Hepatocyte (in vitro differentiated cells): ENCODE data around the gene ABCA10. TPM values are rescaled to one million over a fixed set of nuclear protein-coding genes. Genes with fewer than 3 reads are reported as not detected.

Experiments
- DNase-seq: peaks from one replicate; pipeline ENCODE4 v3.0.0-alpha.2; 2016; ENCODE audit warnings: low spot score
- H2AFZ ChIP-seq: fragments of 200-600 bp; sonication (generic); 2 replicates; pipeline ENCODE4 v1.6.0; 2016; ENCODE audit warnings: antibody characterized with exemption, mild to moderate bottlenecking
- H3K27ac ChIP-seq: fragments of 200-600 bp; sonication (generic); 2 replicates; pipeline ENCODE4 v1.5.1; 2016; ENCODE audit warnings: mild to moderate bottlenecking
- H3K27me3 ChIP-seq: fragments of 200-600 bp; sonication (generic); 2 replicates; pipeline ENCODE4 v1.6.1; 2016
- H3K36me3 ChIP-seq: fragments of 200-600 bp; sonication (generic); replicated peaks from 2 replicates; pipeline ENCODE4 v1.5.1; 2016; ENCODE audit warnings: low read depth; ENCODE audit not compliant: insufficient read depth
- H3K4me1 ChIP-seq: fragments of 200-600 bp; sonication (generic); 2 replicates; pipeline ENCODE4 v1.5.1; 2016; ENCODE audit warnings: mild to moderate bottlenecking, moderate library complexity; ENCODE audit not compliant: insufficient read depth
- H3K4me2 ChIP-seq: fragments of 200-600 bp; sonication (generic); 2 replicates; pipeline ENCODE4 v1.6.0; 2016
- H3K4me3 ChIP-seq: fragments of 200-600 bp; sonication (generic); 2 replicates; pipeline ENCODE4 v1.5.1; 2016; ENCODE audit warnings: mild to moderate bottlenecking
- H3K79me2 ChIP-seq: fragments of 200-600 bp; sonication (generic); 2 replicates; pipeline ENCODE4 v1.6.0; 2017; ENCODE audit warnings: mild to moderate bottlenecking
- H3K9me2 ChIP-seq: fragments of 200-600 bp; sonication (generic); replicated peaks from 2 replicates; pipeline ENCODE4 v1.6.0; 2017; ENCODE audit warnings: mild to moderate bottlenecking; ENCODE audit not compliant: insufficient read depth
- H3K9me3 ChIP-seq: fragments of 200-600 bp; sonication (generic); 2 replicates; pipeline ENCODE4 v1.5.1; 2016; ENCODE audit warnings: low read depth, mild to moderate bottlenecking
- H4K20me1 ChIP-seq: fragments of 200-600 bp; sonication (generic); 2 replicates; pipeline ENCODE4 v1.6.0; 2016; ENCODE audit warnings: mild to moderate bottlenecking; ENCODE audit not compliant: insufficient read depth, poor library complexity, severe bottlenecking
- EZH2 ChIP-seq: fragments of 200-600 bp; sonication (generic); IDR thresholded peaks from 2 replicates; pipeline ENCODE4 v1.6.1; 2016; ENCODE audit warnings: antibody characterized with exemption, mild to moderate bottlenecking, borderline replicate concordance
- EZH2phosphoT487 ChIP-seq: fragments of 200-600 bp; sonication (generic); IDR thresholded peaks from one replicate; pipeline ENCODE4 v1.6.1; 2018; ENCODE audit warnings: antibody characterized with exemption, mild to moderate bottlenecking, low read depth, moderate library complexity; ENCODE audit not compliant: unreplicated experiment, severe bottlenecking
- WGBS: methylation state at CpG from one replicate; pipeline ENCODE4 v1.1.6; 2016; ENCODE audit warnings: low lambda C conversion rate; ENCODE audit errors: missing lambda C conversion rate; 5-methylcytosine and 5-hydroxymethylcytosine counted together
- polyA plus RNA-seq: library from polyadenylated mRNA; unstranded; fragments of >200 nt; fragmentation: Nextera tagmentation; extraction: Ambion mirVana; gene quantifications from 2 replicates; pipeline ENCODE4 v1.2.1, GENCODE V29; 2016
- total RNA-seq: library from RNA; depleted of rRNA; stranded (reverse); fragments of >200 nt; gene quantifications from 2 replicates; pipeline ENCODE4 v1.2.3, GENCODE V29; 2014
- TF ChIP-seq, protein P1 (sequence below): fragments of 200-600 bp; sonication (generic); IDR thresholded peaks from 2 replicates; pipeline ENCODE4 v1.5.1; 2016; ENCODE audit warnings: antibody characterized with exemption, mild to moderate bottlenecking; ENCODE audit not compliant: poor library complexity

The ABCA10 gene
- total and polyA plus RNA-seq, 2 experiments from 2014 or later: 4.7 TPM; not detected in 1

DNA sequence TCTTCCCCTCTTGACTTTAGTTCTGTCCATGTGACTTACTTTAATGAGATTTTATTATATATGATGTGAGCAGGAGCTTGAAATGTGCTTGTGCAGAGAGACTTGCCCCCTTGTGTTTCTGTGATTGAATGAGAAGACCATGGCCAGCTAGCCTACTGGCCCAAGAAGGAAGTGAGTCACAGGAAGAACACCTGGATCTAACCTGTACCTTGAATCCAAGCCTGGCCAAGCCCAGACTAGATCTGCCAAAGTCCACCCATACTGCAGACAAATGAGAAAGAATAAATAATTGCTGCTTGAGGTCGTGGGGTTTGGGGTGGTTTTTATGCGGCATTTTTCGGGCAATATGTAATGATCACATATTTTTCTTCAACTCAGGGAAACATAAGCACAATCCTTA lies 9.6 kb downstream of the ABCA10 start:
- 90% methylated on average over 3 of the region's 3 CpGs for WGBS

DNA sequence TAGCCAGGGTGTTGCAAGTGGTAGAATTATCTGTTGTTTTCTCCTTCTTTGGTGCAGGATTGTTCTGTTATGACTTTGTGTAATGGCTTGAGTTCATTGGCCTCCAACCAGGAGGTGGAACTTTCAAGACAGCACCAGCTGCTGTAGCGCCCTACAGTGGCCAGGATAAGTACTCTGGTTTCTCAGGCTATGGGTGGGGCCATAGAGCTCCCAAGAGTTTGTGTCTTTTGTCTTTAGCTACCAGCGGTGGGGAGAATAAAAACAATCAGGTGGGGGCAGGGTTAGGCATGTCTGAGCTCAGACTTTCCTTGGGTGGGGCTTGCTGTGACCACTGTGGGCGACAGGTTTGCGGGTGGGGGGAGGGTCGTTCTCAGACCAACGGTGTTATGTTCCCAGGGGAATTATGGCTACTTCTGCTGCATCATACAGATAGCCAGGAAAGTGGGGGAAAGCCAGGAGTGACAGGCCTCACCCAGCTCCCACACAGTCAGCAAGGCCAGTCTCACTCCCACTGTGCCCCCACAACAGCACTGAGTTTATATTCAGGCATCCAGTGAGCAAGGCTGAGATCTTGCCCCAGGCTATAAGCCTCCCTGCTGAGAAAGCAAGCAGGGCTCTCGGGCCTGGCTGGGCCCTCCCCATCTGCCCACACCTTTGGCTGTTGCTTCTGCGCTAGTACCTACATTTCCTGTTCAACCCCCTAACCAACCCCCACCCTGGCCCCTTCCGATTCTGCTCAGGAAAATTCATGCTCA lies 15.4 kb downstream of the ABCA10 start:
- Histone ChIP-seq H3K9me3 (no peaks in the 10 kb centered on the region), H3K27me3 (no peaks in the 10 kb centered on the region), H2AFZ (no peak overlapping the region), H3K4me2 (no peak overlapping the region), H3K9me2 (no peaks in the 10 kb centered on the region), H3K4me3 (no peak overlapping the region), H3K36me3 (no peaks in the 10 kb centered on the region), H3K79me2 (no peaks in the 10 kb centered on the region), H3K27ac (no peak overlapping the region), H3K4me1 (no peaks in the 10 kb centered on the region), H4K20me1 (no peaks in the 10 kb centered on the region)
- no peak for DNase-seq
- 80% methylated on average over 9 of the region's 9 CpGs for WGBS
- no peak for TF ChIP-seq EZH2phosphoT487
- TF ChIP-seq EZH2: no peak
- TF ChIP-seq, protein P1, sequence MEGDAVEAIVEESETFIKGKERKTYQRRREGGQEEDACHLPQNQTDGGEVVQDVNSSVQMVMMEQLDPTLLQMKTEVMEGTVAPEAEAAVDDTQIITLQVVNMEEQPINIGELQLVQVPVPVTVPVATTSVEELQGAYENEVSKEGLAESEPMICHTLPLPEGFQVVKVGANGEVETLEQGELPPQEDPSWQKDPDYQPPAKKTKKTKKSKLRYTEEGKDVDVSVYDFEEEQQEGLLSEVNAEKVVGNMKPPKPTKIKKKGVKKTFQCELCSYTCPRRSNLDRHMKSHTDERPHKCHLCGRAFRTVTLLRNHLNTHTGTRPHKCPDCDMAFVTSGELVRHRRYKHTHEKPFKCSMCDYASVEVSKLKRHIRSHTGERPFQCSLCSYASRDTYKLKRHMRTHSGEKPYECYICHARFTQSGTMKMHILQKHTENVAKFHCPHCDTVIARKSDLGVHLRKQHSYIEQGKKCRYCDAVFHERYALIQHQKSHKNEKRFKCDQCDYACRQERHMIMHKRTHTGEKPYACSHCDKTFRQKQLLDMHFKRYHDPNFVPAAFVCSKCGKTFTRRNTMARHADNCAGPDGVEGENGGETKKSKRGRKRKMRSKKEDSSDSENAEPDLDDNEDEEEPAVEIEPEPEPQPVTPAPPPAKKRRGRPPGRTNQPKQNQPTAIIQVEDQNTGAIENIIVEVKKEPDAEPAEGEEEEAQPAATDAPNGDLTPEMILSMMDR: no peak

More for the DNA sequence above, 9.6 kb downstream of the ABCA10 start:
- H3K27me3 ChIP-seq: no peaks in the 10 kb centered on the region
- no peak overlapping the region for H3K4me3 ChIP-seq
- no peaks in the 10 kb centered on the region for H3K79me2 ChIP-seq
- H3K27ac ChIP-seq: no peak overlapping the region
- H3K4me2 ChIP-seq: no peak overlapping the region
- no peaks in the 10 kb centered on the region for H3K9me2 ChIP-seq
- no peaks in the 10 kb centered on the region for H3K4me1 ChIP-seq
- H2AFZ ChIP-seq: no peak overlapping the region
- no peaks in the 10 kb centered on the region for H3K36me3 ChIP-seq
- no peak for DNase-seq
- TF ChIP-seq EZH2 (no peak), EZH2phosphoT487 (no peak)
- TF ChIP-seq, protein P1: no peak
- no peaks in the 10 kb centered on the region for H4K20me1 ChIP-seq
- no peaks in the 10 kb centered on the region for H3K9me3 ChIP-seq

DNA sequence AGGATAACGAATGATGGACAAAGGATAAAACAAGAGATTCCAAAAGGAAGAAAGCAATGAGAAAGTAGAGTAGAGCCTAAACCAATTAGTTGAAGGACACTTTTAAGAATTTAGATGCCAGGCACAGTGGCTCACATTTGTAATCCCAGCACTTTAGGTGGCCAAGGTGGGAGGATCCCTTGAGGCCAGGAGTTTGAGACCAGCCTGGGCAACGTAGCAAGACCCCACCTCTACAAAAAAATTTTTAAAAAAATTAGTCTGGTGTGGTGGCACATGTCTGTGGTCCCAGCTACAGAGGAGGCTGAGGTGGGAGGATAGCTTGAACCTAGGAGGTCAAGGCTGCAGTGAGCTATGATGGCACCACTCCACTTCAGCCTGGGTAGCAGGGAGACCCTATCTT lies 20.0 kb downstream of the ABCA10 start:
- peaks cover 8% of the 10 kb centered on the region for H3K27me3 ChIP-seq
- H3K4me2 ChIP-seq: no peak overlapping the region
- no peaks in the 10 kb centered on the region for H3K9me3 ChIP-seq
- H2AFZ ChIP-seq: no peak overlapping the region
- DNase-seq: no peak
- no peaks in the 10 kb centered on the region for H3K79me2 ChIP-seq
- H3K4me3 ChIP-seq: no peak overlapping the region
- no peaks in the 10 kb centered on the region for H3K36me3 ChIP-seq
- H3K9me2 ChIP-seq: no peaks in the 10 kb centered on the region
- WGBS: 95% methylated on average over 2 of the region's 2 CpGs
- H3K4me1 ChIP-seq: no peaks in the 10 kb centered on the region
- TF ChIP-seq EZH2phosphoT487 (no peak), EZH2 (no peak)
- TF ChIP-seq, protein P1: no peak
- H3K27ac ChIP-seq: no peak overlapping the region
- H4K20me1 ChIP-seq: no peaks in the 10 kb centered on the region
